A204.1 (cell line): ENCODE measurements around the gene SEMA3G.

Experiments
- FAIRE-seq: peaks from 2 replicates; lab custom pipeline; 2012; peaks lifted over from hg19 to GRCh38; lab: Jason Lieb, UNC

The SEMA3G gene

DNA sequence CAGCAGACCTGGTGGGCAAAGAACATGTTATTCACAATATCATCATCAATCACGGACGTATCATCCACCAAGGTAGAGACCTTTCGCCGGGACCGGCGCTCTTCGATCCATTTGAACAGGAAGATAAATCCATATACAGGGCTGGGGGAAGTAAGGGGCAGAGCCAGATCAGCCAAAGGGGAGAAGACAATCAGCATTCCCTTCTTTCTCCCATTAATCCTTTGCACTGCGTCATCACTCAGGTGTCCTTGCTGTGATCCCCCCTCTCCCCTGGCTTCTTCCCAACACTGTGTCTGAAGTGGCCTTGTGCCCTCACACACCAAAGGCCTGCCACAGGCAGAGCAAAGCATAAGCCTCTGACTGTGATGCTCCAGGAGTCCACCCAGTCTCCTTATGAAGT, 36.4 kb downstream of the SEMA3G start:
- FAIRE-seq: no peak

DNA sequence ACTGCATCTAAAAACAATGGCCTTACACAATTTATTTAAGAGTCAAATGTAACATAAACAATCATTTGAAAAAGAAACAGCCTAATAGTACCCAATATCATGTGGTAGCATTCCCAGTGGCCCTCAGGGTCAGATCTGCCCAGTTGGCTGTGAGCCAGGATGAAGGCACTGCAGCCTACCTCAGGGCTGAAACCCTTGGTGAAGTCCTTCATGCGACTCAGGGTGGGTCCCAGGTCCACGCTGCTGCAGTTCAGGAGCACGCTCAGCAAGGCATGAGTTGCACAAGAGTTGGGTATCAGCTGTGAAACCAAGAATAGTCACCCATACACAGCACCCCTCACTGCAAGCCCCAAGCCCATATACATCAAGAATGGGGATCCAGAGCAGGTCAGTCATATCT, 37.1 kb downstream of the SEMA3G start:
- no peak for FAIRE-seq

DNA sequence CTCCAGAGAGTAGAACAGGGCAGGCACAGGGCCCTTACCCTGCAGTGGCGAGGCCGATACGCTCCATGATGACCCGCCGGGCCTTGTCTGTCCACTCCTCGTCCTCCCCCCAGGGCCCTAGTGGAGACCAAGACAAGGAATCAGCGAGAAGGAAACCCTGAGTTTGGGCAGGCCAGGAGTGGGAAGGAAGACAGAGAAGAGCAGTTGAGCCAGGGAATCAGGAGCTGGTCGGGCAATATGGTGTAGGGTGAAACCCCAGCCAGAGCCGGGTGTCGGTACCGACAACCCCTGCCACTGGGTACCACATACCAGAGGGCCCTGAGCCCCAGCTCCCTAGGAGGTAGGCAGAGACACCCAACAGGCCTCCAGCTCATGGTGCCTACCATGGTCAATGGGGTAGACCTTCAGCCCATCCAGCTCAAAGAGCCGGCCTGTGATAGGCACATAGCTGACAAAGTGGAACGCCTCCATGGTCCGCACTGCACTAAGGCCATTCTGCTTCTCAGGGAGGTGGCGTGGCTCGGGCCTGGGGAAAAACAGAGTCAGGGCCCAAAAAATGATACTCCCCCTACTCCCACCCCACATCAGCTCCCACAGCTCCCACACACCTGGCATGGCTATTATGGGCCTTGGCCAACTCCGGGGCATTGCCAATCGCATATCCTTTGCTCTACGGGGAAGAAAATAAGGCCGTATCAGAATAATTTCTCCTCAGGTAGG, 38.0 kb downstream of the SEMA3G start:
- no peak for FAIRE-seq

DNA sequence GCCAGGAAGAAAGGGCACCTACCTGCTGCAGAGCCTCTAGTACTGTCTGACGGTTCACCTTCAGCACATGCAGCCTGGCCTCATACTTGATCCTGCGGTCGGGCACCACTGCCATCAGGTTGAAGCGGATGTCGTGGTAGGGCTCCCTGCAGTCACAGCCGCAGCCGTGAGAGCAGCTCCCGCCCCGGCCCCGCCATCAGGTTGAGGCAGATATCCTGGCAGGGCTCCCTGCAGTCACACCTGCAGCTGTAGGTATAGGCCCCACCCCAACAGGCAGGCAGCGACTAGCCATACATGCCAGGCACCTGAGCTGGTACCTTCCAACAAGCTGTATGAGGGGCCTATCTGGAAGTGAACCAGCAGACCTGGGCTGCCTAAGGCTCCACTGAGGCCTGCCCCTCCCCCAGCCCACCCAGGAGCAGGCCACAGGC, 38.7 kb downstream of the SEMA3G start:
- FAIRE-seq: no peak

DNA sequence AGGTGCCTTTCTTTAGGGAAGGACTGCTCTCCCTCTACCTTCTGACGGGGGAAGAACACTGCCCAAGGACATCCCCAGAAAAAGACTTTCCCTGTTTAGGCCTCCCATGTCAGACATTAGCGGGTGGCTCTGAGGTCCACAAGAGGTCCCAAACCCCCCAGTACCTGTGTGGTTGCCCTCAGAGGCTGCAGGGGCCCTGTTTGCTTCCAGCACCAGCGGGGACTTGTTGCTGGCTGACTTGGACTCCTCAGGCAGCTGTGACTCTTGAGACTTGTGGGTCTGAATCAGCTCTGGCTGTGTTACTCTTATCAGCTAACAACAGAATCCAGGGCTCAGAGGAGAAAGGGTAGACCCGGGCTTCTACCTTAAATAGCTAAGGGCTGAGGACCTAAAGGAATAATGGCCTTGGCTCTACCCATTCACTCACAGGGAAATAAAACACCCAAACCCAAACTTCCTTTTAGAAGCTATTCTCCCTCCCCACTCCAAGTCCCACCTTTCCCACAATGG, 39.2 kb downstream of the SEMA3G start:
- FAIRE-seq: no peak

DNA sequence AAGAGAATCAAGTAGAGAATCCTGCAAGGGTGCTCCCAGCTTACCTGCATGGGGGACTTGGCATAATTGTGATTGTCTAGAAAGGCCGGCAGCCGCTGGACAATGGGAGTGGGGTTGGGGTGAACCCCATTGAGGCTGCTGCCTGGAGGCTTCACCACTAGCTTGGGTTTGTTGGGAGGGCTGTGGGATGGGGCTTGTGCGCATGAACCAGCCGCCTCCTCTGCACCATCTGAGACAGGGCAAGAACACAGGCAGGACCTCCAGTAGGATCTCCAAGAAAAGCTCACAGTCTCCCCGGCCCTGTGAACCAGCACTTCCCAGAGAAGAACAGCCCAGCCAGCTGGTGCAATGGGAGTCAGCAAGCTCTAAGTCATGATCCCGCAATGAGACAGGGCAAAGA, 39.8 kb downstream of the SEMA3G start:
- FAIRE-seq: no peak

DNA sequence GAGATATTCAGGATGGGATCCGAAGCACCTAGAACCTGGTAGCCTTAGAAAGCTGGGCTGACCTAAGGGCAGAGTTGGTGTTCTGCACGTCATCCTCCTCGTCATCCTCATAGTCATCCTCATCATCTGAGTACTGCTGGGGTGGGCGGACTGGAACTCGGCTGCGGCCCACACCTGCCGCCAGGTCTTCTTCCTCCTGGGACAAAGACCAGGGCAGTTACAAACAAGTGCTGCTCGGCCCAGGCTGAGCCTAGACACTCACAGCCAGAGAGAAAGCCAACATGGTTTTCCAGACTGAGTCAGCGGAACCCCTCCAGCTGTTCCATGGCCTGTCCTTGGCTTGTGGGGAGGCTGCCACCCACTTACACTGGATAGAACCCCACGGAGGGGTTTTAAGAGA, 40.5 kb downstream of the SEMA3G start:
- FAIRE-seq: no peak

DNA sequence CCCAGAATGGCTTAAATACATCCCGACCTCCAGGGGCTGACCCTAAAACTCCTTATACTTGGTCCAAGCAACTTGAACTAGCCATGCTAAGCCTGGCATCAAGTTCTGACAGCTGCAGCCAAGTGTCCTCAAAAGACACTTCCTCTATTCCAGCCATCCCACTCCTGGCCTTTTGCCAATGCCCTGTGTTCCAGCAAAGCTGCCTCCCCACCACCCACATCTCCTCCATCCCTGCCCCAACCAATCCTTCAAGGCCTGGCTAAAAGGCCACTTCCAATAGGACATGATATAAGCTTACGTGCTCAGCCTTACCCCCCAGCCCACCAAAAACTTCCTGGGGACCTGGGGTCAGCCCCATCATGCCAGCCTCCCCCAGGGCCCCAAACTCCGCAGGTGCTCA, 40.9 kb downstream of the SEMA3G start:
- FAIRE-seq: no peak

DNA sequence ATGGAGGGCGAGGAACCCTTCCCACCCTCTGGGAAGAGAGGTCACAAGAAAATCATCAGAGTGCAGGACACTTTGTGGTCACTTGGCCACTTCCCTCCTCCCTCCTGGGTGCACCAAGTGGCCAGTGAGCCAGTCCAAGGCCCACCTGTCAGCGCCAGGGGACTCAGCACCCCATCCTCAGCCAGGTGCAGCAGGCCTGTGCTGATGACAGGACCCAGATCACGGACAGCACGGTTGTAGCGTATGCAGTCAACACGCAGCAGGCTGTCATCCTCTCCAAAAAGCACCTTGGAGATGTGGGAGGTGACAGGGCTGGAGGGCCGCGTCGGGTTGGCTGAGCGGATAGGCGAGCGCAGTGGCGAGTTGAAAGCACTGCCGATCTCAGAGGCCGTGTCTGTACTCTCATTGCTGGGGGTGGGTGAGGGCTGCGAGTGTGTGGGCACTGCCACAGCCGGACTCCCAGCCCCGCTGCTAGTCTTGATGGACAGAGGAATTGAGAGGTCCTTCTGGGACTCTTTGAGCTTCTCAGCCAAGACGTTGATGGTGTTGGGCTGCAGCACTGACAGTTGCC, 41.5 kb downstream of the SEMA3G start:
- FAIRE-seq: no peak

DNA sequence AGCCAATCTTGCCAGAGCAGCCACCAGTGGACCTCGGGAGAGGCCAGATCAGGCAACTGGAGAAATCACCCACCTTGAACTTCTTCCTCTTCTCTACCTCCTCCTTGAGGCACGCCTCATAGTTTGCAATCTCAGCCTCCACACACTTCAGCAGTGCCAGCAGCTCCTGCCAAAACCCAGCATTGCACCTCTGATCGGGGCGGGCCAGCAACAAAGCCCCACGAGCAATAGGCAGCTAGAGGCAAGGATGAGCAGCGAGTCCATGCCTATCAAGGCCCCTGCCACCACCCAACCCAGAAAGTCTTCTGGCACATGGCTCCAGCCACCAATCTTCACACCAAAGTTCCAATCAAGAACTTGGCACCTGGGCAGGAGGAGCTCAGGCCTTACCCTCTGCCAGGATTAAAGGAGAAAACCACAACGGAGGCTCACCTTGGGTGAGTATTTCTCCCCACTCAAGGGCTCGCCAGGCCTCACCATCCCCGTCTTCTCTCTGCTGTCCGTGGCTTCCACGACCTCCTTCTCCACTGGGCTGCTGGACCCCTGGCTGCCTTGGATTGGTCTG, 42.1 kb downstream of the SEMA3G start:
- FAIRE-seq: no peak

DNA sequence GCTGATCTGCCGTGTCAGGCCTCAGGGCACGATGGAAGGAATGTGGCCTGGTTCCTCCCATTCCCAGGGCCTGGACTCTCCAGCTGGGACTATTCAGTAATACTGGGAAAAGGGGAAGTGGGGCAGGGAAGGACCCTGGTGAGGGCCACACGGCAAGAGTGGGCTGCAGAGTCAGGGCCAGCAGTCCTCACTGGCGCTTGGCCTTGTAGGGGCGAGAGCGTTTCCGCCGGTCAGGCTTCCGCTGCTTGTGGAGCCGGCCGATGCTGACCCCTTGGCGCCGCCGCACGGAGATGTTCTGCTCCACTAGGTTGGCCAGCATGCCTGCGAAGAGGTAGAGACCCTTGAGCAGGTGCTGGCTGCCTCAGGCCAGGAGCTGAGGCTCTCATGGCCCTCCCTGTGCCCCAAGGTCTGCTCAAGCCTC, 42.8 kb downstream of the SEMA3G start:
- no peak for FAIRE-seq

DNA sequence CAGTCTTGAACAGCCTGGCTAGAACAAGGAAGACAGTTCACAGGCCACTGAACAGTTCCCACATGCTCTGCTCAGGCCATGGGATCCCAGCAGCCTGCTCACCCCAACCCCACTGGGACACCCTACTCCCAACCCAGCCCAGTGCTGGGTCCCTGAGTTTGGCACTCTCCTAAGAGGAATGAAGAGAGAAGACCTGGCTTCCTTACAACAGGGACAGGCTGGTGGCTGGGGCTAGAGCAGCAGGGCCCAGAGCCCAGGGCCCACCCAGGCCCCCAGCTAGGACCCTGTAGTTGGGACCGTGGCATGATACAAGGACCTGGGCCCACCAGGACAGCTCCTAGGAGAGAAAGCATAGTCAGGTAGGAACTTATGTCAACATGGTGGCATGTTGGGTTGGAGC, 43.4 kb downstream of the SEMA3G start:
- no peak for FAIRE-seq

DNA sequence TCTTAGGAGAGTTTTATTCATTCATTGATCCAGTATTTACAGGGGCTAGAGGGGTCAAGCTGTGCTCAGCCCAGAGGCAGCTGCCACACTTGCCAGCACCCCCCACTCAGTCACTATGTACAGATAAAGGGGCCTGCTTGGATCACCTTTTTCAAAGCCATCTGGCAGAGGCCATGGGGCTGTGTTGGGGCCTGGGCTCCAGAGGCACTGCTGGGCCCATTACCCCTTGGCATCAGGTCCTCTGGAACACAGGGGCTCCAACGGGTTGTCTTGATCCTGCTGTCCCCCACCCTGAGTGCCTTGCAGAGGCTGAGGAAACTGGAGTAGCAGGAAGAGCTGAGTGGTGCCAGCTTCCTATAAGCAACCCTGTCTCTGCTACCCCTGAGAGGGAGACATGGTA, 43.9 kb downstream of the SEMA3G start:
- no peak for FAIRE-seq

DNA sequence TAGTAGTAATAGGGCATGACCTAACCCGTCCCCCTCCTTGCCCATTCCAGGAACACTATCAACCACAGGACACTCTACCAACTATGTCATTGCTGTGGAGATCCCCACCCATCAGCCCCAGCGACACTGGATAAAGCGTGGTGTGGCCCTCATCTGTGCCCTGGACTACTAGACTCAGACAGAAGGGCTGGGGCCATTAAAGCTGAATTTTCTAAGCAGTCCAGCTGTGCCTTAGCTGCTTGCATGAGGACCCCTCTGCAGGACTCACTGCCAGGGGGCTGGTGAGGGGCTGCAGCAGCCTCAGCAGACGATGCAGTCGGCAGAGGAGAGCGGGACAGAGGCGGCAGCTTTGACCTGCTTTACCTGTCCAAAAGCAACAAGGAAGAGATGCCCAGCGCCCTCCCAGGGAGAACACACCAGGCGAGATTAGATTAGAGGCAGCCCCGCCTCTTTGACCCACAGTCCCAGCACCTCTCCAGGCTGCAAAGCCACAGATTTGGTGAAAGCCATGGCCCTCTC, 44.6 kb downstream of the SEMA3G start:
- FAIRE-seq: no peak

DNA sequence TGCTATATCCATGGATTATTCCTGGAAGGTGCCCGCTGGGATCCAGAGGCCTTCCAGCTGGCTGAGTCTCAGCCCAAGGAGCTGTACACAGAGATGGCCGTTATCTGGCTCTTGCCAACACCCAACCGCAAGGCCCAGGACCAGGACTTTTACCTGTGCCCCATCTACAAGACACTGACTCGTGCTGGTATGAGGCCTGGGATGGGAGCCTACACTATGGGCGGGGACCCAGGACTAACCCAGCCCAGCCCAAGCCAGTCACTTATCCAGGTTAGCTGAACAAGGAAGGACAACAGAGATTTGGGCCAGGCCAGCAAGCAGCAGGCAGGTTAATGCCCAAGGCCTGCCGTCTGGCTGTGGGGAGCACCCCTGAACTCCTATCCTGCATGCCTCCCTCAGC, 45.3 kb downstream of the SEMA3G start:
- FAIRE-seq: no peak

DNA sequence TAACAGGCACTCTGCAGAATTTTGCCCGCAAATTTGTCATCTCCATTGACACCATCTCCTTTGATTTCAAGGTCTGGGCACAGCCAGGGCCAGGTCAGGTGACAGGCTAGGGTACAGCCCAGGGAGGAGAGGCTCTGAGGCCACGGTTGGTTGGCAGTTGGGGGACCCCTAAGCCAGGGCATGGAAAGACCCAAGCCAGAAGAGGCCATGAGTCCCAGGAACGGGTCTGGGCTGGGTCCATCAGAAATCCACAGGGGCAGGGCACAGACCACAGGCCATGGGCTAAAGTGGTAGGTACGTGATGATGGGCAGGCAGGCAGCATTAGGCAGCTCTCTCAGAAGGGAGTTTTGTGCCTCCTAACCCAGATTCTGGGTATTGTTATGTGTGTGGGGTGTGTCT, 45.8 kb downstream of the SEMA3G start:
- FAIRE-seq: no peak

DNA sequence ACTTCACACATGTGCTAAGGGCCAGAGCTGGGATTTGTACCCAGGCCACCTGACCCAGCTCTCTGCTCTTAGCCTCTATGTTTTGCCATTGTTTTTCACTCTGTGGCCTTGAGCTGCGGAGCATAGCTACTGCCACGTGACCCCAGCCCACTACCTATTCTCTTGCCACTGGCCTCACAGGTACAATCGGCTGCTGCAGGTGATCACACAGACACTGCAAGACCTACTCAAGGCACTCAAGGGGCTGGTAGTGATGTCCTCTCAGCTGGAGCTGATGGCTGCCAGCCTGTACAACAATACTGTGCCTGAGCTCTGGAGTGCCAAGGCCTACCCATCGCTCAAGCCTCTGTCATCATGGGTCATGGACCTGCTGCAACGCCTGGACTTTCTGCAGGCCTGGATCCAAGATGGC, 46.2 kb downstream of the SEMA3G start:
- FAIRE-seq: no peak

DNA sequence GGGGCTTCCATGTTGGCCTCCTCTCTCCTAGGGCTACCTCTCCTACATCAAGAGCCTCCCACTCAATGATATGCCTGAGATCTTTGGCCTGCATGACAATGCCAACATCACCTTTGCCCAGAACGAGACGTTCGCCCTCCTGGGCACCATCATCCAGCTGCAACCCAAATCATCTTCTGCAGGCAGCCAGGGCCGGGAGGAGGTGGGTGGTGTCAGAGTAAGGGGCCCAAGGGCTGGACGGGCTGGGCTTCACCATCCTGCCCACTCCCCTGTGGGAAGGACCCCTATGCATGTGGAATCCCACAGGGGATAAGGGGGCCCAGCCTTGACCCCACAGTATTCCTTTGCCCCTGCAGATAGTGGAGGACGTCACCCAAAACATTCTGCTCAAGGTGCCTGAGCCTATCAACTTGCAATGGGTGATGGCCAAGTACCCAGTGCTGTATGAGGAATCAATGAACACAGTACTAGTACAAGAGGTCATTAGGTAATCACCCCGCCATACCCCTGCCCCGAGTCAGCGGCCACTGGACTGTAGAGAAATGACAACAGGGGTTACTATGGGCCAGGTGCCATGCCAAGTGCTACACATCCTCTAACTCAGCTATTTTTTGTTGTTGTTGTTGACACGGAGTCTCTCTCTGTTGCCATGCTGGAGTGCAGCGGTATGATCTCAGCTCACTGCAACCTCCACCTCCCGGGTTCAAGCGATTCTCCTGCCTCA, 47.1 kb downstream of the SEMA3G start:
- FAIRE-seq: no peak

DNA sequence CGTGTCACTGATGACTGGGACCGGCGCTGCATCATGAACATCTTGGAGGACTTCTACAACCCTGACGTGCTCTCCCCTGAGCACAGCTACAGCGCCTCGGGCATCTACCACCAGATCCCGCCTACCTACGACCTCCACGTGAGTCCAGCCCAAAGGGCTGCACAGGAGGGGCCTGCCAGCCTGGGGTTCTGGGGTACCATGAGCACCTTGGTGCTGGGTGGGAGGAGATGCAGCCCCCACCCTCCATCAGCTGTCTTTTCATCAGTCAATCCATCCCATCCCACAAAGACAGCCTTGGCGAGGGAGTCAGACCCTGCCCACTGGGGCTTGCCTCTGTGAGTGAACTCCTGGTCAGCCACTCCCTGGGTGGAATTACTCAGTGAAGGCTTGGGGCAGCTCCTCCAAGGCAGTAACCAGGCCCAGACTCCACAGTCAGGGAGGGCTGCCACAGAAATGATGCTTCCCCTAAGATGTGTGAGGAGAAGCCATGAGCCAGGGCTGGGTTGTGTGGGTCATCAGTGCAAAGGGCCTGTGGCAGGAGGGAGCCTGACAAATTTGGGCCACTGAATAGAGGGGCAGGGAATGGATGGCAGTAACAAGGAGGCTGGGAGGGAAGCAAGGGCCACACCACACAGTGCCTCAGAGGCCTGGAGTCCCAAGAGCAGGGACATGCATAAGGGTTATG, 47.9 kb downstream of the SEMA3G start:
- FAIRE-seq: no peak

DNA sequence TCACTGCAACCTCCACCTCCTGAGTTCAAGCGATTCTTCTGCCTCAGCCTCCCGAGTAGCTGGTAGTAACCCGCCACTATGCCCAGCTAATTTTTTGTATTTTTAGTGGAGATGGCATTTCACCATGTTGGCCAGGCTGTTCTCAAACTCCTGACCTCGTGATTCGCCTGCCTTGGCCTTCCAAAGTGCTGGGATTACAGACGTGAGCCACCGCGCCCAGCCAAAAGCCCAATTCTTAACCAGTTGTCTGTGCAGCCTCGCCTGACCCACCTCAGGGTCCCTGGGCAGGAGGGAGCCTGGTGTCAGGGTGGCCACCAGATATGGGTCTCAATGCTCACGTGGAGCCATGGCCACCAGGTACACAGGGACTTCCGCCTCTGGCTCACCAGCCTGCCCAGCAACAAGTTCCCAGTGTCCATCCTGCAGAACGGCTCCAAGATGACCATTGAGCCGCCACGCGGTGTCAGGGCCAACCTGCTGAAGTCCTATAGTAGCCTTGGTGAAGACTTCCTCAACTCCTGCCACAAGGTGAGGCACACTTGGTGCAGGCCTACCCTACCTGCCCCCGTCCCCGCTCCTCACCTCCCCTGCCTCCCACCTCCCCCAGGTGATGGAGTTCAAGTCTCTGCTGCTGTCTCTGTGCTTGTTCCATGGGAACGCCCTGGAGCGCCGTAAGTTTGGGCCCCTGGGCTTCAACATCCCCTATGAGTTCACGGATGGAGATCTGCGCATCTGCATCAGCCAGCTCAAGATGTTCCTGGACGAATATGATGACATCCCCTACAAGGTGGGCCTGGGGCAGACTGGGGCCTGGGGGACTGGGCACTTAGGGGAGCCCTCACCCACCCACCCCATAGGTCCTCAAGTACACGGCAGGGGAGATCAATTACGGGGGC, 48.6 kb downstream of the SEMA3G start:
- no peak for FAIRE-seq

DNA sequence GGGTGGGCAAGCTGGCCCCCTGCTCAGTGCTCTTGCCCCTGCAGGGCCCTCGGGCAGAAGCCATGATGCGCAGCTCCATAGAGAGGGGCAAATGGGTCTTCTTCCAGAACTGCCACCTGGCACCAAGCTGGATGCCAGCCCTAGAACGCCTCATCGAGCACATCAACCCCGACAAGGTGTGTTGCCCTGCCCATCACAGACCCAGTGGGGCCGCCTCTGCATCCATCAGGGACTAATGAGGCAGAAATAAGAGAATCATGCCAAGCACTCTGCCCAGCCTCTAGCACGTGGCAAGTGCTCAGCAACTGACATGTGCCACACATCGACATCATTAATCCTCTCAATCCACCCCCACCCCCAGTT, 49.4 kb downstream of the SEMA3G start:
- no peak for FAIRE-seq
